HEK293 (cell line): Measurements from ENCODE around the gene AQP10.

Experiments used
- KLF16 ChIP-seq: fragments of 450-650 bp; formaldehyde crosslinking; IDR thresholded peaks from 2 replicates; pipeline ENCODE4 v1.5.1; 2017; ENCODE audit warnings: missing biosample characterization, missing genetic modification characterization
- KLF7 ChIP-seq: fragments of 450-650 bp; formaldehyde crosslinking; IDR thresholded peaks from 2 replicates; pipeline ENCODE4 v1.5.1; 2016; ENCODE audit warnings: missing biosample characterization, missing genetic modification characterization, borderline replicate concordance
- OSR2 ChIP-seq: fragments of 450-650 bp; formaldehyde crosslinking; IDR thresholded peaks from 2 replicates; pipeline ENCODE4 v1.5.1; 2016; ENCODE audit warnings: missing biosample characterization, missing genetic modification characterization
- OVOL3 ChIP-seq: fragments of 450-650 bp; formaldehyde crosslinking; IDR thresholded peaks from 2 replicates; pipeline ENCODE4 v1.5.1; 2016; ENCODE audit warnings: missing biosample characterization, missing genetic modification characterization
- WT1 ChIP-seq: fragments of 450-650 bp; formaldehyde crosslinking; IDR thresholded peaks from 2 replicates; pipeline ENCODE4 v1.5.1; 2016; ENCODE audit warnings: missing biosample characterization, missing genetic modification characterization
- YY2 ChIP-seq: fragments of 450-650 bp; formaldehyde crosslinking; IDR thresholded peaks from 2 replicates; pipeline ENCODE4 v1.5.1; 2016; ENCODE audit warnings: missing biosample characterization, missing genetic modification characterization
- ZBTB1 ChIP-seq: fragments of 450-650 bp; formaldehyde crosslinking; IDR thresholded peaks from 2 replicates; pipeline ENCODE4 v1.5.1; 2016; ENCODE audit warnings: missing biosample characterization, missing genetic modification characterization
- ZBTB8A ChIP-seq: fragments of 450-650 bp; formaldehyde crosslinking; IDR thresholded peaks from 2 replicates; pipeline ENCODE4 v1.5.1; 2016; ENCODE audit warnings: missing biosample characterization, missing genetic modification characterization
- ZFP3 ChIP-seq: fragments of 450-650 bp; formaldehyde crosslinking; IDR thresholded peaks from 2 replicates; pipeline ENCODE4 v1.5.1; 2016; ENCODE audit warnings: low read depth, missing biosample characterization, missing genetic modification characterization
- ZIC2 ChIP-seq: fragments of 450-650 bp; formaldehyde crosslinking; IDR thresholded peaks from 2 replicates; pipeline ENCODE4 v1.5.1; 2016; ENCODE audit warnings: missing biosample characterization, missing genetic modification characterization
- ZNF10 ChIP-seq: fragments of 450-650 bp; formaldehyde crosslinking; IDR thresholded peaks from 2 replicates; pipeline ENCODE4 v1.5.1; 2017; ENCODE audit warnings: missing biosample characterization, missing genetic modification characterization
- ZNF174 ChIP-seq: fragments of 450-650 bp; formaldehyde crosslinking; IDR thresholded peaks from 2 replicates; pipeline ENCODE4 v1.5.0; 2017; ENCODE audit warnings: missing biosample characterization, mild to moderate bottlenecking, missing genetic modification characterization
- ZNF223 ChIP-seq: fragments of 450-650 bp; formaldehyde crosslinking; IDR thresholded peaks from 2 replicates; pipeline ENCODE4 v1.5.1; 2016; ENCODE audit warnings: missing biosample characterization, missing genetic modification characterization
- ZNF239 ChIP-seq: fragments of 450-650 bp; formaldehyde crosslinking; IDR thresholded peaks from 2 replicates; pipeline ENCODE4 v1.5.1; 2016; ENCODE audit warnings: missing biosample characterization, missing genetic modification characterization
- ZNF354C ChIP-seq: fragments of 450-650 bp; formaldehyde crosslinking; IDR thresholded peaks from 2 replicates; pipeline ENCODE4 v1.5.1; 2016; ENCODE audit warnings: missing biosample characterization, missing genetic modification characterization, low read depth, borderline replicate concordance
- ZNF529 ChIP-seq: fragments of 450-650 bp; formaldehyde crosslinking; IDR thresholded peaks from 2 replicates; pipeline ENCODE4 v1.5.1; 2017; ENCODE audit warnings: missing genetic modification characterization, missing biosample characterization; ENCODE audit not compliant: insufficient replicate concordance
- ZNF596 ChIP-seq: fragments of 450-650 bp; IDR thresholded peaks from 2 replicates; pipeline ENCODE4 v1.5.0; 2018; ENCODE audit warnings: missing biosample characterization, mild to moderate bottlenecking, missing genetic modification characterization, moderate library complexity
- ZNF76 ChIP-seq: fragments of 450-650 bp; formaldehyde crosslinking; IDR thresholded peaks from 2 replicates; pipeline ENCODE4; 2016; ENCODE audit warnings: low read depth, missing biosample characterization, missing genetic modification characterization, borderline replicate concordance
- TF ChIP-seq, protein P1 (sequence below): fragments of 450-650 bp; formaldehyde crosslinking; IDR thresholded peaks from 2 replicates; pipeline ENCODE4 v1.5.1; 2017; ENCODE audit warnings: missing biosample characterization, missing genetic modification characterization
- TF ChIP-seq, protein P2 (sequence below): fragments of 450-650 bp; formaldehyde crosslinking; IDR thresholded peaks from 2 replicates; pipeline ENCODE4 v1.5.1; 2016; ENCODE audit warnings: missing biosample characterization, missing genetic modification characterization
- TF ChIP-seq, protein P3 (sequence below): fragments of 450-650 bp; formaldehyde crosslinking; IDR thresholded peaks from 2 replicates; pipeline ENCODE4 v1.5.1; 2017; ENCODE audit warnings: missing biosample characterization, missing genetic modification characterization
- TF ChIP-seq, protein P4 (sequence below): fragments of 450-650 bp; formaldehyde crosslinking; IDR thresholded peaks from 2 replicates; pipeline ENCODE4 v1.5.1; 2016; ENCODE audit warnings: missing biosample characterization, missing genetic modification characterization
- TF ChIP-seq, protein P5 (sequence below): fragments of 450-650 bp; formaldehyde crosslinking; IDR thresholded peaks from 2 replicates; pipeline ENCODE4 v1.5.1; 2017; ENCODE audit warnings: missing biosample characterization, missing genetic modification characterization
- TF ChIP-seq, protein P6 (sequence below): fragments of 450-650 bp; formaldehyde crosslinking; IDR thresholded peaks from 2 replicates; pipeline ENCODE4 v1.5.1; 2016; ENCODE audit warnings: missing biosample characterization, missing genetic modification characterization
- TF ChIP-seq, protein P7 (sequence below): fragments of 450-650 bp; formaldehyde crosslinking; optimal IDR thresholded peaks from 2 replicates; pipeline ENCODE3; 2016; ENCODE audit warnings: missing biosample characterization, mild to moderate bottlenecking, missing genetic modification characterization

AQP10 gene

DNA sequence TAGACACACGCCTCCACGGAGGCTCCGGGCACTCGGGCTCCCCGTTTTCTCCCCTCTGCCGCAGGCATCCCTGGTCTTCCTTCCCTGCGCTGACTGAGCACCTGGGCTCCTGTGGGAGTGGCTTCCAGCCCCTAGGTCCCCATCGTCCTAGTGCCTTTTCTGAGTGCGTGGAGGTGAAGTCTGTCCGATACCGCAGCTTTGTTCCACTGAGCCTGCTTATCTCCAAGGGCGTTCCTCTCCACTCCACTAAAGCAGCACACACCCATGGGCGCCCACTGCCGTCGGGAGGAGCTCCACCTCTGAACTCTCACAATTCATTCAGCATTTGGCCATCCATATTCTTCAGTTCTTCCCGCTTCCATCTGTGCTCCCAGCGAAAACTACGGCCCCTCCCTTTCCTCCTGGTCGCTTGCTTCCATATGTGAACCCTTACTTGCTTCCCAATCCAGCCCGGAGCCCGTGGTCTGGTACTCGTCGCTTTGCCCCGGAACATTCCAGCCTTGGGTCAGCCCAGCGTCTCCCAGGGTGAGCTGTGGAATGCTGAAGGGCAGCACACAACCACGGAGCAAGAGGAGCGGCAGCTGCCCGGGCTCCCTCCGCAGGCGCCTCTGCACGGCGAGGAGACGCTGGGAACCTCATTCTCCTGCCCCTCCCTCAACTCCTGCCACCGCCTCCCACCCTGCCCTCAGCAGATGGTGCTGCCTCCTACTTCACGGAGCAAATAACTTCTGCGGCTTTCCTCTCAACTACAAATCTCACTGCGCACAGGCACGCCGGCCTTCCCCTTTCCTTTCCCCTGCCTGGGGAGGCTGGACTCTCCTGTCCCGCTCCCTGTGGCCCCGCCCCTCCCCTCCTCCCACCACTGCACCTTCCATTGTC is 31.9 kb downstream of the AQP10 start (continued):
- TF ChIP-seq, protein P1, sequence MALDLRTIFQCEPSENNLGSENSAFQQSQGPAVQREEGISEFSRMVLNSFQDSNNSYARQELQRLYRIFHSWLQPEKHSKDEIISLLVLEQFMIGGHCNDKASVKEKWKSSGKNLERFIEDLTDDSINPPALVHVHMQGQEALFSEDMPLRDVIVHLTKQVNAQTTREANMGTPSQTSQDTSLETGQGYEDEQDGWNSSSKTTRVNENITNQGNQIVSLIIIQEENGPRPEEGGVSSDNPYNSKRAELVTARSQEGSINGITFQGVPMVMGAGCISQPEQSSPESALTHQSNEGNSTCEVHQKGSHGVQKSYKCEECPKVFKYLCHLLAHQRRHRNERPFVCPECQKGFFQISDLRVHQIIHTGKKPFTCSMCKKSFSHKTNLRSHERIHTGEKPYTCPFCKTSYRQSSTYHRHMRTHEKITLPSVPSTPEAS, result no peak
- TF ChIP-seq, protein P2, sequence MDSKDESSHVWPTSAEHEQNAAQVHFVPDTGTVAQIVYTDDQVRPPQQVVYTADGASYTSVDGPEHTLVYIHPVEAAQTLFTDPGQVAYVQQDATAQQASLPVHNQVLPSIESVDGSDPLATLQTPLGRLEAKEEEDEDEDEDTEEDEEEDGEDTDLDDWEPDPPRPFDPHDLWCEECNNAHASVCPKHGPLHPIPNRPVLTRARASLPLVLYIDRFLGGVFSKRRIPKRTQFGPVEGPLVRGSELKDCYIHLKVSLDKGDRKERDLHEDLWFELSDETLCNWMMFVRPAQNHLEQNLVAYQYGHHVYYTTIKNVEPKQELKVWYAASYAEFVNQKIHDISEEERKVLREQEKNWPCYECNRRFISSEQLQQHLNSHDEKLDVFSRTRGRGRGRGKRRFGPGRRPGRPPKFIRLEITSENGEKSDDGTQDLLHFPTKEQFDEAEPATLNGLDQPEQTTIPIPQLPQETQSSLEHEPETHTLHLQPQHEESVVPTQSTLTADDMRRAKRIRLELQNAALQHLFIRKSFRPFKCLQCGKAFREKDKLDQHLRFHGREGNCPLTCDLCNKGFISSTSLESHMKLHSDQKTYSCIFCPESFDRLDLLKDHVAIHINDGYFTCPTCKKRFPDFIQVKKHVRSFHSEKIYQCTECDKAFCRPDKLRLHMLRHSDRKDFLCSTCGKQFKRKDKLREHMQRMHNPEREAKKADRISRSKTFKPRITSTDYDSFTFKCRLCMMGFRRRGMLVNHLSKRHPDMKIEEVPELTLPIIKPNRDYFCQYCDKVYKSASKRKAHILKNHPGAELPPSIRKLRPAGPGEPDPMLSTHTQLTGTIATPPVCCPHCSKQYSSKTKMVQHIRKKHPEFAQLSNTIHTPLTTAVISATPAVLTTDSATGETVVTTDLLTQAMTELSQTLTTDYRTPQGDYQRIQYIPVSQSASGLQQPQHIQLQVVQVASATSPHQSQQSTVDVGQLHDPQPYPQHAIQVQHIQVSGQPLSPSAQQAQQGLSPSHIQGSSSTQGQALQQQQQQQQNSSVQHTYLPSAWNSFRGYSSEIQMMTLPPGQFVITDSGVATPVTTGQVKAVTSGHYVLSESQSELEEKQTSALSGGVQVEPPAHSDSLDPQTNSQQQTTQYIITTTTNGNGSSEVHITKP (tag by site-specific recombination), result peak; percentile 93
- TF ChIP-seq YY2 (tag by site-specific recombination) (0 out of 2 replicates have a peak, but pooled peaks have one; percentile 8), OSR2 (tag by site-specific recombination) (no peak; the same call in 1 of the 2 replicates), ZNF354C (tag by site-specific recombination) (no peak), ZNF529 (tag by site-specific recombination) (no peak), ZNF239 (tag by site-specific recombination) (no peak), ZNF76 (tag by site-specific recombination) (peak; percentile 51), WT1 (tag by site-specific recombination) (peak; percentile 44; the same call in 1 of the 2 replicates), ZIC2 (tag by site-specific recombination) (no peak; the same call in 1 of the 2 replicates), ZNF223 (tag by site-specific recombination) (no peak), ZBTB1 (tag by site-specific recombination) (no peak), ZNF174 (tag by site-specific recombination) (no peak), ZNF596 (tag by site-specific recombination) (no peak), ZFP3 (tag by site-specific recombination) (no peak), KLF16 (tag by site-specific recombination) (0 out of 2 replicates have a peak, but pooled peaks have one; percentile 35), ZBTB8A (peak; percentile 45; the same call in 1 of the 2 replicates), KLF7 (no peak), ZNF10 (tag by site-specific recombination) (0 out of 2 replicates have a peak, but pooled peaks have one; percentile 33), OVOL3 (tag by site-specific recombination) (no peak)
- TF ChIP-seq, protein P3, sequence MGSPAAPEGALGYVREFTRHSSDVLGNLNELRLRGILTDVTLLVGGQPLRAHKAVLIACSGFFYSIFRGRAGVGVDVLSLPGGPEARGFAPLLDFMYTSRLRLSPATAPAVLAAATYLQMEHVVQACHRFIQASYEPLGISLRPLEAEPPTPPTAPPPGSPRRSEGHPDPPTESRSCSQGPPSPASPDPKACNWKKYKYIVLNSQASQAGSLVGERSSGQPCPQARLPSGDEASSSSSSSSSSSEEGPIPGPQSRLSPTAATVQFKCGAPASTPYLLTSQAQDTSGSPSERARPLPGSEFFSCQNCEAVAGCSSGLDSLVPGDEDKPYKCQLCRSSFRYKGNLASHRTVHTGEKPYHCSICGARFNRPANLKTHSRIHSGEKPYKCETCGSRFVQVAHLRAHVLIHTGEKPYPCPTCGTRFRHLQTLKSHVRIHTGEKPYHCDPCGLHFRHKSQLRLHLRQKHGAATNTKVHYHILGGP, result no peak
- TF ChIP-seq, protein P4, sequence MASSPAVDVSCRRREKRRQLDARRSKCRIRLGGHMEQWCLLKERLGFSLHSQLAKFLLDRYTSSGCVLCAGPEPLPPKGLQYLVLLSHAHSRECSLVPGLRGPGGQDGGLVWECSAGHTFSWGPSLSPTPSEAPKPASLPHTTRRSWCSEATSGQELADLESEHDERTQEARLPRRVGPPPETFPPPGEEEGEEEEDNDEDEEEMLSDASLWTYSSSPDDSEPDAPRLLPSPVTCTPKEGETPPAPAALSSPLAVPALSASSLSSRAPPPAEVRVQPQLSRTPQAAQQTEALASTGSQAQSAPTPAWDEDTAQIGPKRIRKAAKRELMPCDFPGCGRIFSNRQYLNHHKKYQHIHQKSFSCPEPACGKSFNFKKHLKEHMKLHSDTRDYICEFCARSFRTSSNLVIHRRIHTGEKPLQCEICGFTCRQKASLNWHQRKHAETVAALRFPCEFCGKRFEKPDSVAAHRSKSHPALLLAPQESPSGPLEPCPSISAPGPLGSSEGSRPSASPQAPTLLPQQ (tag by site-specific recombination), result 0 out of 2 replicates have a peak, but pooled peaks have one; percentile 27
- TF ChIP-seq, protein P5, sequence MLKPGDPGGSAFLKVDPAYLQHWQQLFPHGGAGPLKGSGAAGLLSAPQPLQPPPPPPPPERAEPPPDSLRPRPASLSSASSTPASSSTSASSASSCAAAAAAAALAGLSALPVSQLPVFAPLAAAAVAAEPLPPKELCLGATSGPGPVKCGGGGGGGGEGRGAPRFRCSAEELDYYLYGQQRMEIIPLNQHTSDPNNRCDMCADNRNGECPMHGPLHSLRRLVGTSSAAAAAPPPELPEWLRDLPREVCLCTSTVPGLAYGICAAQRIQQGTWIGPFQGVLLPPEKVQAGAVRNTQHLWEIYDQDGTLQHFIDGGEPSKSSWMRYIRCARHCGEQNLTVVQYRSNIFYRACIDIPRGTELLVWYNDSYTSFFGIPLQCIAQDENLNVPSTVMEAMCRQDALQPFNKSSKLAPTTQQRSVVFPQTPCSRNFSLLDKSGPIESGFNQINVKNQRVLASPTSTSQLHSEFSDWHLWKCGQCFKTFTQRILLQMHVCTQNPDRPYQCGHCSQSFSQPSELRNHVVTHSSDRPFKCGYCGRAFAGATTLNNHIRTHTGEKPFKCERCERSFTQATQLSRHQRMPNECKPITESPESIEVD (tag by site-specific recombination), result no peak
- TF ChIP-seq, protein P6, sequence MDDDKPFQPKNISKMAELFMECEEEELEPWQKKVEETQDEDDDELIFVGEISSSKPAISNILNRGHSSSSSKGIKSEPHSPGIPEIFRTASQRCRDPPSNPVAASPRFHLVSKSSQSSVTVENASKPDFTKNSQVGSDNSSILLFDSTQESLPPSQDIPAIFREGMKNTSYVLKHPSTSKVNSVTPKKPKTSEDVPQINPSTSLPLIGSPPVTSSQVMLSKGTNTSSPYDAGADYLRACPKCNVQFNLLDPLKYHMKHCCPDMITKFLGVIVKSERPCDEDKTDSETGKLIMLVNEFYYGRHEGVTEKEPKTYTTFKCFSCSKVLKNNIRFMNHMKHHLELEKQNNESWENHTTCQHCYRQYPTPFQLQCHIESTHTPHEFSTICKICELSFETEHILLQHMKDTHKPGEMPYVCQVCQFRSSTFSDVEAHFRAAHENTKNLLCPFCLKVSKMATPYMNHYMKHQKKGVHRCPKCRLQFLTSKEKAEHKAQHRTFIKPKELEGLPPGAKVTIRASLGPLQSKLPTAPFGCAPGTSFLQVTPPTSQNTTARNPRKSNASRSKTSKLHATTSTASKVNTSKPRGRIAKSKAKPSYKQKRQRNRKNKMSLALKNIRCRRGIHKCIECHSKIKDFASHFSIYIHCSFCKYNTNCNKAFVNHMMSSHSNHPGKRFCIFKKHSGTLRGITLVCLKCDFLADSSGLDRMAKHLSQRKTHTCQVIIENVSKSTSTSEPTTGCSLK (tag by site-specific recombination), result no peak
- TF ChIP-seq, protein P7, sequence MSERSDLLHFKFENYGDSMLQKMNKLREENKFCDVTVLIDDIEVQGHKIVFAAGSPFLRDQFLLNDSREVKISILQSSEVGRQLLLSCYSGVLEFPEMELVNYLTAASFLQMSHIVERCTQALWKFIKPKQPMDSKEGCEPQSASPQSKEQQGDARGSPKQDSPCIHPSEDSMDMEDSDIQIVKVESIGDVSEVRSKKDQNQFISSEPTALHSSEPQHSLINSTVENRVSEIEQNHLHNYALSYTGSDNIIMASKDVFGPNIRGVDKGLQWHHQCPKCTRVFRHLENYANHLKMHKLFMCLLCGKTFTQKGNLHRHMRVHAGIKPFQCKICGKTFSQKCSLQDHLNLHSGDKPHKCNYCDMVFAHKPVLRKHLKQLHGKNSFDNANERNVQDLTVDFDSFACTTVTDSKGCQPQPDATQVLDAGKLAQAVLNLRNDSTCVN (tag by site-specific recombination), result peak; percentile 23
